Endothelial cell (in vitro differentiated cells): Measurements from ENCODE around the gene RARS1. TPM values are rescaled to one million over a fixed set of nuclear protein-coding genes. Genes with fewer than 3 reads are reported as not detected.
A peak's percentile ranks its signal among the peaks of the same experiment; 100 is the strongest.
"Not testable (repeated sequence)": the region's sequence is repeated elsewhere in the genome, so short reads cannot be mapped to it uniquely, and the experiment has no call there.

Experiments
- DNase-seq: peaks from one replicate; pipeline ENCODE4 v3.0.0; 2021; ENCODE audit warnings: low spot score
- H3K27ac Mint-ChIP-seq: one replicate; pipeline ENCODE4 v1.8.0; 2021; ENCODE audit warnings: mixed read lengths, inconsistent platforms; ENCODE audit not compliant: unreplicated experiment
- H3K27me3 Mint-ChIP-seq: one replicate; pipeline ENCODE4 v1.8.0; 2021; ENCODE audit warnings: mild to moderate bottlenecking, moderate library complexity, mixed read lengths, inconsistent platforms; ENCODE audit not compliant: unreplicated experiment
- H3K36me3 Mint-ChIP-seq: one replicate; pipeline ENCODE4 v1.8.0; 2021; ENCODE audit warnings: mild to moderate bottlenecking, low read depth, mixed read lengths, inconsistent platforms; ENCODE audit not compliant: unreplicated experiment
- H3K4me1 Mint-ChIP-seq: one replicate; pipeline ENCODE4 v1.8.0; 2021; ENCODE audit warnings: mild to moderate bottlenecking, mixed read lengths, inconsistent platforms; ENCODE audit not compliant: unreplicated experiment
- H3K4me3 Mint-ChIP-seq: one replicate; pipeline ENCODE4 v1.8.0; 2021; ENCODE audit warnings: mild to moderate bottlenecking, mixed read lengths, inconsistent platforms; ENCODE audit not compliant: unreplicated experiment
- H3K9me3 Mint-ChIP-seq: one replicate; pipeline ENCODE4 v1.8.0; 2021; ENCODE audit warnings: mixed read lengths, inconsistent platforms; ENCODE audit not compliant: unreplicated experiment
- total RNA-seq: library from RNA; stranded (reverse); fragmentation: NEBNext Ultra II Directional; extraction: Animal tissue kit (Norgen Biotek cat#: 25700); gene quantifications from one replicate; pipeline ENCODE4 v1.2.1, GENCODE V29; 2021; ENCODE audit not compliant: unreplicated experiment
- TF ChIP-seq, protein P1 (sequence below): fragments of 200-600 bp; sonication (generic); IDR thresholded peaks from one replicate; pipeline ENCODE4 v1.5.0; 2021; ENCODE audit warnings: antibody characterized with exemption; ENCODE audit not compliant: unreplicated experiment

The RARS1 gene
- total RNA-seq, 1 donor from 2014 or later: 88.5 TPM

DNA sequence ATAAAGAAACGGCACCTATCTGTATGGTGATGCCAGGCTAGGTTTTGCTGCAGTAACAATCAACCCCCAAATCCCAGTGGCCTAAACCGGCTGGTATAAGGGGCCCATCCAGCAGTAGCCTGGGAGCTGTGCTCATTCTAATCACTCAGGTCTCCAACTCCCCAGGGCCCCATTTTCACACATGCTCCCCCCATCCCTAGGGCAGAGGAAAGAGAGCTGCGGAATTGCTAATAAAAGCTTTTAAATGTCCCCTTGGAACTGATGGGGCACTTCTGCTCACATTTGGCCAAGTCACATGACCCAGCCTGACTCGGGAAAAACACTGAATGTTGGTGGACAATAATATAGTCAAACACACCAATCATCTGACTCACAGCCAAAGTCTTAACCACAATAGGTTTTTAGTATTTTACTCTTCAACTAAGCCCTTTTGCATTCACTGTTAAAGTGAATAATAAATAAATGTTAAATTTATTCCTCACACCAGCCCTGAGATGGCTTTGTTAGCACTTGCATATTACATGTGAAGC lies 44.4 kb downstream of the RARS1 start:
- Mint-ChIP-seq H3K27ac (no peak overlapping the region), H3K27me3 (peaks cover 18% of the 10 kb centered on the region), H3K4me1 (peaks cover 11% of the 10 kb centered on the region), H3K4me3 (peak overlapping the region; percentile 56), H3K9me3 (no peaks in the 10 kb centered on the region), H3K36me3 (peaks cover 4% of the 10 kb centered on the region)
- TF ChIP-seq, protein P1, sequence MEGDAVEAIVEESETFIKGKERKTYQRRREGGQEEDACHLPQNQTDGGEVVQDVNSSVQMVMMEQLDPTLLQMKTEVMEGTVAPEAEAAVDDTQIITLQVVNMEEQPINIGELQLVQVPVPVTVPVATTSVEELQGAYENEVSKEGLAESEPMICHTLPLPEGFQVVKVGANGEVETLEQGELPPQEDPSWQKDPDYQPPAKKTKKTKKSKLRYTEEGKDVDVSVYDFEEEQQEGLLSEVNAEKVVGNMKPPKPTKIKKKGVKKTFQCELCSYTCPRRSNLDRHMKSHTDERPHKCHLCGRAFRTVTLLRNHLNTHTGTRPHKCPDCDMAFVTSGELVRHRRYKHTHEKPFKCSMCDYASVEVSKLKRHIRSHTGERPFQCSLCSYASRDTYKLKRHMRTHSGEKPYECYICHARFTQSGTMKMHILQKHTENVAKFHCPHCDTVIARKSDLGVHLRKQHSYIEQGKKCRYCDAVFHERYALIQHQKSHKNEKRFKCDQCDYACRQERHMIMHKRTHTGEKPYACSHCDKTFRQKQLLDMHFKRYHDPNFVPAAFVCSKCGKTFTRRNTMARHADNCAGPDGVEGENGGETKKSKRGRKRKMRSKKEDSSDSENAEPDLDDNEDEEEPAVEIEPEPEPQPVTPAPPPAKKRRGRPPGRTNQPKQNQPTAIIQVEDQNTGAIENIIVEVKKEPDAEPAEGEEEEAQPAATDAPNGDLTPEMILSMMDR: no peak
- no peak for DNase-seq

DNA sequence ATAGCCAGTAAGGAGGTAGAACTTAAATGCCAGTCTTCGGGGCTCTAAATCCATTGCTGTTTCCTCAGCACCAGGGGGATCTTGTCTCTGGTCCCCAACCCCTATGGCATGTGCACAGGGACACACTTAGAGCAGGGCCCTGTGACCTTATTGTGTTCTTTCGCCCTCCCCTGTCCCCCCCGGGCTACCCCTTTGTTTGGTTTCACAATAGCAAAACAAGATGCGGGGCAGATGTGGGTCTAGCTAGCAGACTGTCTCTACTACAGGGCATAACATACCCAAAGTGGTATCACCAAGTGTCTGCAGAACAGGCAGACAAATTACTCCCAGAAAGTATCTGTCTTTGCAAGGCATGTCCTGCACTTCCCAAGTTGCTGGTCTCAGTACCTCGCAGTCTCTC lies 44.9 kb downstream of the RARS1 start:
- Mint-ChIP-seq H3K4me3 (no peak overlapping the region), H3K27ac (no peak overlapping the region), H3K27me3 (peaks cover 18% of the 10 kb centered on the region), H3K36me3 (peaks cover 4% of the 10 kb centered on the region), H3K9me3 (no peaks in the 10 kb centered on the region), H3K4me1 (peaks cover 11% of the 10 kb centered on the region)
- no peak for DNase-seq
- TF ChIP-seq, protein P1: no peak

DNA sequence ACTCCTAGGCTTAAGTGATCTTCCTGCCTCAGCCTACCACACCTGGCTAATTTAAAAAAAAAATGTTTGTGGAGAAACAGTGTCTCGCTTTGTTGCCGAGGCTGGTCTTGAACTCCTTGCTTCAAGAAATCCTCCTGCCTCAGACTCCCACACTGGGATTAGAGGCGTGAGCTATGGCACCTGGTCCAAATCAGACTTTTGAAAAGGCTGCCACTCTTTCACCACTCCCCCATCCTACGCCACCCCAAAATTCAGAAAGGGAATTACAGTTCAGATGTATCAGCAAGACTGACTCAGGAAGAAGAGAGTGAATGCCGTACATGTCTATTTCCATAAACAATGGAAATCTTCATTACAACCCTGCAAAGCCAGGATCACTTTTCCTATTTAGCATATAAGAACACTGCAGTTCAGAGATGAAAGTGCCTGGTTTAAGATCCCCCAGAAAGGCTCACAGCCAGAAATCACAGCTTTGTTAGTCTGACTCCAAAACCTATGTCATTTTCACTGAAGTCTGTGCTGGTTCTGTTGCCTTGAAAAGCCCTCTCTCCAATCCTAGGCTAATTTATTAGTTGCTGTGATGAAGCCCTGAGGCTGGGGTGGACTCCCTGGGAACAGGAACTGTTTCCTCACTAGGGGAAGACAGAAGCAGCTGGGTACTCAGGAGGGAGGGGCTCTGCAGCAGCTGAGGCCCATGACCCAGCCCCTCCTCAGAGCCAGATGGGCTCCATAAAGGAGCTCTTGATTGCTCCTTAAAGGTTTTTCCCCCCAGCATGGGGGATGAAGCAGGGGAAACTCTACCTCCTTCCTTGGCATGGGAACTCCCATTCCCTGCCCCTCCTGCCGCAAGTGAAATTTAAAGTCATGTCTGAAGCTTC lies 46.0 kb downstream of the RARS1 start:
- DNase-seq: no peak
- Mint-ChIP-seq H3K9me3 (no peaks in the 10 kb centered on the region), H3K36me3 (peaks cover 4% of the 10 kb centered on the region), H3K27ac (no peak overlapping the region), H3K4me3 (no peak overlapping the region), H3K4me1 (peaks cover 11% of the 10 kb centered on the region), H3K27me3 (peaks cover 18% of the 10 kb centered on the region)
- TF ChIP-seq, protein P1: no peak

DNA sequence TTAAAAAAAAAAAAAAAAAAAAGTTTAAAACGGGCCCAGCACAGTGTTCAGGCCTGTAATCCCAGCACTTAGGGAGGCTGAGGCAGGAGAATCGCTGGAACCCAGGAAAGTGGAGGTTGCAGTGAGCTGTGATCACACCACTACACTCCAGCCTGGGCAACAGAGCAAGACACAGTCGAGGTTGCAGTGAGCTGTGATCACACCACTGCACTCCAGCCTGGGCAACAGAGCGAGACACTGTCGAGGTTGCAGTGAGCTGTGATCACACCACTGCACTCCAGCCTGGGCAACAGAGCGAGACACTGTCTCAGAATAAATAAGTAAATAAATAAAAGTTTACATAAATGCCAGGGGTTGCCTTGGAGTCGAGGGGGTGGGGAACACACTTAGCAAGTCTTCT lies 48.1 kb downstream of the RARS1 start:
- H3K27ac Mint-ChIP-seq, H3K36me3 Mint-ChIP-seq, H3K9me3 Mint-ChIP-seq, DNase-seq, H3K4me3 Mint-ChIP-seq: not testable (repeated sequence)
- peaks cover 21% of the 10 kb centered on the region for H3K4me1 Mint-ChIP-seq
- H3K27me3 Mint-ChIP-seq: peaks cover 12% of the 10 kb centered on the region

DNA sequence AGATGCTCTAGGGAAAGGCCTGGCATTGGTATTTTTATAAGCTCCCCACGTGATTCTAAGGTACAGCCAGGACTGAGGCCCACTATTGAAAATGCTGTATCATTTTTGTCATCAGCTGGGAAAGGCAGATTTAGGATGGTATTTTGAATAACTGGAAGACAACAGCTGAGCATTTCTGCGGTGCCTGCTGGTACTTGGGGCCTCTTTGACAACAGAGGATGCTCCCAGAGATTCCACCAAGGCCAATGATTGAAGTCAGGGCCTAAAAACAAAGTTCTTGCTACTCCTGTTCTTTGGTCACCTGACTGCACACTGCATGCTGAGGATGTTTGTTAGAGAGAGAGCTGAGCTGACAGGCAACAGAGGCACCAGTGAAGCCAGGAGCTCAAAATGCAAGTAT lies 50.9 kb downstream of the RARS1 start:
- peaks cover 4% of the 10 kb centered on the region for H3K27me3 Mint-ChIP-seq
- peaks cover 18% of the 10 kb centered on the region for H3K4me1 Mint-ChIP-seq
- no peaks in the 10 kb centered on the region for H3K36me3 Mint-ChIP-seq
- TF ChIP-seq, protein P1: no peak
- H3K9me3 Mint-ChIP-seq: no peaks in the 10 kb centered on the region
- H3K27ac Mint-ChIP-seq: no peak overlapping the region
- no peak overlapping the region for H3K4me3 Mint-ChIP-seq
- no peak for DNase-seq
